Adrenal gland (tissue), 12 donors: Measurements from ENCODE around the gene WDR87. TPM values are rescaled to one million over a fixed set of nuclear protein-coding genes. Genes with fewer than 3 reads are reported as not detected.

ENCODE experiments used
- DNase-seq, 7 donors: peaks; one replicate each; pipeline ENCODE4 v3.0.0-alpha.2; 2019 to 2020
- H3K27ac ChIP-seq, 5 donors: fragments of 200-600 bp; sonication (generic) in 4 of 5; 1 replicate in 3 of 5; 2 replicates in 2 of 5; pipeline versions ENCODE4 v1.5.1 to v1.8.0; 2016 to 2020; ENCODE audit warnings: mild to moderate bottlenecking in 1 of 5
- H3K27me3 ChIP-seq: fragments of 200-600 bp; 2 replicates; pipeline ENCODE4 v1.8.0; 2021
- H3K36me3 ChIP-seq, 2 donors: fragments of 200-600 bp; replicated peaks in 1 of 2; 1 replicate in 1 of 2; 2 replicates in 1 of 2; pipeline versions ENCODE4 v1.5.1 to v1.8.0; 2018 to 2022
- H3K4me1 ChIP-seq, 2 donors: fragments of 200-600 bp; replicated peaks in 1 of 2; 1 replicate in 1 of 2; 2 replicates in 1 of 2; pipeline versions ENCODE4 v1.5.1 to v1.8.0; 2018 to 2021
- H3K4me3 ChIP-seq, 4 donors: fragments of 200-600 bp; sonication (generic) in 3 of 4; one replicate each; pipeline ENCODE4 v1.5.1; 2016 to 2018
- H3K9me3 ChIP-seq, 3 donors: fragments of 200-600 bp; sonication (generic) in 1 of 3; replicated peaks in 1 of 3; 1 replicate in 2 of 3; 2 replicates in 1 of 3; pipeline versions ENCODE4 v1.5.1 to v1.8.0; 2016 to 2021
- CTCF ChIP-seq, 6 experiments: fragments of 450-650 bp in 4 of 6; fragments of 200-600 bp in 2 of 6; sonication (generic) in 1 of 6; IDR thresholded peaks; 1 replicate in 5 of 6; 2 replicates in 1 of 6; pipeline versions ENCODE4 v1.5.1 to v1.8.0; 2016 to 2021; ENCODE audit warnings: antibody characterized with exemption in 6 of 6, mild to moderate bottlenecking in 2 of 6, moderate library complexity in 1 of 6
- POLR2A ChIP-seq, 2 donors: fragments of 450-650 bp; IDR thresholded peaks; one replicate each; pipeline ENCODE4 v1.6.1; 2017; ENCODE audit warnings: antibody characterized with exemption in 2 of 2, mild to moderate bottlenecking in 2 of 2, moderate library complexity in 1 of 2
- WGBS, 4 donors: extraction: QIAGEN DNeasy Blood & Tissue Kit in 2 of 4; methylation state at CpG; one replicate each; pipeline versions ENCODE4 v1.1.5 to v1.1.7; 2013 to 2017; 5-methylcytosine and 5-hydroxymethylcytosine counted together
- intact Hi-C, 2 donors: fragments of 100-400 bp; cut with DNase I; formaldehyde crosslinking; loops; one replicate each; pipeline versions ENCODE4 v1.14.1 to v1.15.0; 2022 to 2023
- polyA plus RNA-seq, 3 donors: library from polyadenylated mRNA; stranded (reverse); fragments of 200-250 nt in 2 of 3; fragments of 350-450 nt in 1 of 3; fragmentation: Illumina TruSeq in 1 of 3; extraction: RNeasy Lipid Tissue Mini Kit (QIAGEN cat#74804) in 1 of 3; gene quantifications; one replicate each; pipeline ENCODE4 v1.2.3, GENCODE V29; 2013 to 2014
- total RNA-seq, 9 donors: library from RNA; depleted of rRNA in 4 of 9; stranded (reverse); fragments of >200 nt in 4 of 9; fragments of 120-200 nt in 1 of 9; fragmentation: NEBNext Ultra II Directional in 1 of 9; extraction: Animal tissue kit (Norgen Biotek cat#: 25700) in 1 of 9; gene quantifications; one replicate each; pipeline versions ENCODE4 v1.1.0 to v1.2.4, GENCODE V29; 2013 to 2023
- donor health status: healthy with polysubstance abuse.
- donor health status: Bipolar disorder and iron deficiency.
- donor health status: DM: yes; HTN: yes; CAD: no.
- donor health status: DM: no; HTN: no; CAD: no.
- donor health status: DM: no; HTN: no; CAD: no.
- donor health status: DM: yes; HTN: yes; CAD: no.

WDR87 gene
- total and polyA plus RNA-seq, 12 donors = under 0.01 to 0.08 TPM; not detected in 10

DNA sequence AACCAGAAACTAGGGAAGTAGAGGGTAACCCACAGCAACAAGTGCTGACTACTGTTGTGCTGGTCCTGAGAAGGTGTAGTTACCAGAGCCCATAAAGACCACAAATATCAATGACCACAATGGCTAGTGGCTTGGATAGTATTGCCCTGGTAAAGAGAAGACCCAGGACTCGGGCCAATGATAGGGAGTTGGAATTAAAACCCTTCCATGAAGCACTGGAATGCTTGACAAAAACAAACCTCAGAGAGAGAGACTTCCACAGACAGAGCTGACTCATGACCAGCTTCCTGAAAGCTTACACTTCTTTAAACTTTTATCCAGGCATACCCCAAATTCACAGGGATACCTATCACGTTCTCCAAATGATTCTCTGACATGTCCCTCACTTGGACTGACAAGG is 60.5 kb downstream of the WDR87 start:
- TF ChIP-seq POLR2A (IDR thresholded peaks at IDR 0.05) (no peak), CTCF (IDR thresholded peaks at IDR 0.05) (no peak)
- no peaks in the 10 kb centered on the region for H3K9me3 ChIP-seq
- H3K27me3 ChIP-seq = no peaks in the 10 kb centered on the region
- H3K4me3 ChIP-seq = no peak overlapping the region
- H3K4me1 ChIP-seq = no peaks in the 10 kb centered on the region
- DNase-seq = no peak
- H3K36me3 ChIP-seq = no peaks in the 10 kb centered on the region
- intact Hi-C loops = no loop called here
- 57 to 66% (median 58%) methylated on average over 2 of the region's 2 CpGs for WGBS, 4 donors
- no peak overlapping the region for H3K27ac ChIP-seq

Other genes starting within 250 kb of the WDR87 start
- gene ZNF607, start 186.8 kb downstream of the WDR87 start, total RNA-seq = 10 to 100 TPM in 2 of 9 donors, 1 to 10 TPM in 7; 3.8 to 14.9 (median 4.8) TPM
- gene ZNF607, start 186.8 kb downstream of the WDR87 start, polyA plus RNA-seq = 1 to 10 TPM; 3.7 to 4.4 (median 4.2) TPM
- 10 to 100 TPM in 6 of 9 donors, 1 to 10 TPM in 3; 3.4 to 19.1 (median 15.1) TPM for gene ZNF573, start 127.0 kb downstream of the WDR87 start, total RNA-seq
- 1 to 10 TPM in 2 of 3 donors, under 1 TPM in 1; 0.77 to 6.8 (median 1.9) TPM for gene ZNF573, start 127.0 kb downstream of the WDR87 start, polyA plus RNA-seq
- 10 to 100 TPM in 6 of 9 donors, 1 to 10 TPM in 3; 3.8 to 24.1 (median 13.3) TPM for gene SIPA1L3, start 614 bp upstream of the WDR87 start, total RNA-seq
- gene SIPA1L3, start 614 bp upstream of the WDR87 start, polyA plus RNA-seq = 10 to 100 TPM in 2 of 3 donors, 1 to 10 TPM in 1; 2.2 to 12.0 (median 10.2) TPM